Common myeloid progenitor, CD34-positive (primary cell): ENCODE measurements around the gene RASSF5. TPM values are rescaled to one million over a fixed set of nuclear protein-coding genes. Genes with fewer than 3 reads are reported as not detected.

Experiments used
- CTCF ChIA-PET: fragments of 350-600 bp; sonication (Branson Sonifier 250); formaldehyde crosslinking; loops from one replicate; lab custom pipeline; 2021; ENCODE audit warnings: antibody characterized with exemption; lab: Charles Lee
- POLR2A ChIA-PET: fragments of 350-600 bp; sonication (Branson Sonifier 250); formaldehyde crosslinking; loops from one replicate; lab custom pipeline; 2021; ENCODE audit warnings: antibody characterized with exemption; lab: Charles Lee
- DNase-seq, 3 donors: peaks; one replicate each; pipeline versions ENCODE4 v3.0.0 to v3.0.0-alpha.2; 2013
- H3K27ac ChIP-seq, 2 experiments: 1 replicate in 1 of 2; 2 replicates in 1 of 2; pipeline ENCODE4 v1.7.0; 2013; ENCODE audit warnings: inconsistent platforms in 2 of 2, low read length in 2 of 2, mild to moderate bottlenecking in 2 of 2, low read depth in 1 of 2, moderate library complexity in 1 of 2; ENCODE audit not compliant: severe bottlenecking in 2 of 2, insufficient read depth in 1 of 2, poor library complexity in 1 of 2
- H3K27me3 ChIP-seq, 5 experiments: replicated peaks in 2 of 5; 1 replicate in 3 of 5; 2 replicates in 2 of 5; pipeline versions ENCODE4 v1.6.1 to v1.7.0; 2013; ENCODE audit warnings: low read length in 4 of 5, mild to moderate bottlenecking in 2 of 5, moderate library complexity in 2 of 5, inconsistent platforms in 1 of 5; ENCODE audit not compliant: insufficient read depth in 5 of 5, control insufficient read depth in 4 of 5
- H3K36me3 ChIP-seq, 4 experiments: 1 replicate in 2 of 4; 2 replicates in 2 of 4; pipeline versions ENCODE4 v1.6.1 to v1.7.0; 2013; ENCODE audit warnings: low read length in 3 of 4, control low read depth in 1 of 4, mild to moderate bottlenecking in 1 of 4; ENCODE audit not compliant: control insufficient read depth in 4 of 4, insufficient read depth in 4 of 4
- H3K4me1 ChIP-seq, 4 experiments: 1 replicate in 3 of 4; 2 replicates in 1 of 4; pipeline versions ENCODE4 v1.6.1 to v1.7.1; 2013; ENCODE audit warnings: low read length in 3 of 4, mild to moderate bottlenecking in 3 of 4, control low read depth in 1 of 4, inconsistent platforms in 1 of 4, moderate library complexity in 1 of 4; ENCODE audit not compliant: control insufficient read depth in 4 of 4, insufficient read depth in 4 of 4; ENCODE audit errors: control extremely low read depth in 1 of 4
- H3K4me3 ChIP-seq, 7 experiments: 1 replicate in 4 of 7; 2 replicates in 3 of 7; pipeline versions ENCODE4 v1.5.1 to v1.7.0; 2013; ENCODE audit warnings: mild to moderate bottlenecking in 7 of 7, low read length in 6 of 7, moderate library complexity in 6 of 7, inconsistent platforms in 2 of 7, low read depth in 2 of 7, control low read depth in 1 of 7; ENCODE audit not compliant: insufficient read depth in 4 of 7, control insufficient read depth in 1 of 7; ENCODE audit errors: extremely low read depth in 1 of 7
- H3K9me3 ChIP-seq, 5 experiments: 1 replicate in 4 of 5; 2 replicates in 1 of 5; pipeline versions ENCODE4 v1.6.1 to v1.7.1; 2013; ENCODE audit warnings: low read length in 4 of 5, mild to moderate bottlenecking in 2 of 5, inconsistent platforms in 1 of 5, low read depth in 1 of 5, moderate library complexity in 1 of 5; ENCODE audit not compliant: control insufficient read depth in 4 of 5, insufficient read depth in 2 of 5; ENCODE audit errors: control extremely low read depth in 1 of 5
- WGBS: methylation state at CpG from one replicate; pipeline ENCODE4 v1.1.5; 2013; ENCODE audit not compliant: insufficient coverage; 5-methylcytosine and 5-hydroxymethylcytosine counted together
- polyA plus RNA-seq: library from polyadenylated mRNA; unstranded; fragments of 120-200 nt; gene quantifications from one replicate; pipeline ENCODE4 v1.2.1, GENCODE V29; 2013

Gene RASSF5
- 28.6 TPM for polyA plus RNA-seq

GRCh38 chr1:206507284-206508129, at the start of gene RASSF5:
Gene RASSF5, plus strand, starts transcription at chr1:206507531. Its CDS starts 72 bp downstream, at chr1:206507603.
- peak within 1 kb of the TSS; percentile 42 to 76 (median 61) for H3K4me3 ChIP-seq
- under 1% methylated on average over 79 of the region's 97 CpGs for WGBS
- CTCF ChIA-PET, result interaction anchor here (0.9 to 3.1 kb wide), 9 partner anchors 12 to 84 kb away, joined by 3 to 23 read pairs (median 5); no protein-coding TSS in a partner anchor
- H3K27me3 ChIP-seq, result peaks cover 0 to 51% (median 20%) of the 10 kb centered on the region in 5 experiments
- peaks cover 0 to 38% (median 31%) of the 10 kb centered on the region in 4 experiments for H3K4me1 ChIP-seq
- no peak within 1 kb of the TSS for H3K27ac ChIP-seq
- H3K9me3 ChIP-seq, result no peaks in the 10 kb centered on the region
- no peaks in the 10 kb centered on the region for H3K36me3 ChIP-seq
- POLR2A ChIA-PET, result no interaction called here
- peak; percentile 40 to 77 (median 68) for DNase-seq

- WGBS, result 100% methylated on average over 2 of the region's 4 CpGs
- Histone ChIP-seq H3K36me3 (peaks cover 0 to 36% (median 4%) of the 10 kb centered on the region in 4 experiments), H3K9me3 (no peaks in the 10 kb centered on the region), H3K27ac (no peak overlapping the region), H3K27me3 (no peaks in the 10 kb centered on the region), H3K4me3 (no peak overlapping the region), H3K4me1 (peaks cover 3 to 47% (median 24%) of the 10 kb centered on the region in 4 experiments)
- CTCF ChIA-PET, result interaction anchor here (0.9 to 10.2 kb wide), 6 partner anchors 11 to 171 kb away, joined by 3 to 69 read pairs (median 11); partner anchors contain the start of gene IKBKE
- DNase-seq, result no peak
- POLR2A ChIA-PET, result no interaction called here
Measured at GRCh38 chr1:206459703-206460102, 47.6 kb upstream of the RASSF5 start.

GRCh38 chr1:206460836-206461426, 46.4 kb upstream of the RASSF5 start:
- WGBS, result 93% methylated on average over 10 of the region's 17 CpGs
- ChIA-PET CTCF (interaction anchor here (0.8 to 10.2 kb wide), 9 partner anchors 8 to 126 kb away, joined by 3 to 69 read pairs (median 9); partner anchors contain the start of gene IKBKE), POLR2A (no interaction called here)
- Histone ChIP-seq H3K36me3 (peaks cover 0 to 24% (median 1%) of the 10 kb centered on the region in 4 experiments), H3K9me3 (no peaks in the 10 kb centered on the region), H3K27me3 (no peaks in the 10 kb centered on the region), H3K4me3 (no peak overlapping the region), H3K27ac (no peak overlapping the region), H3K4me1 (peaks cover 3 to 47% (median 24%) of the 10 kb centered on the region in 4 experiments)
- no peak for DNase-seq

- no peaks in the 10 kb centered on the region for H3K9me3 ChIP-seq
- POLR2A ChIA-PET, result no interaction called here
- peaks cover 3 to 46% (median 20%) of the 10 kb centered on the region in 4 experiments for H3K4me1 ChIP-seq
- H3K27me3 ChIP-seq, result no peaks in the 10 kb centered on the region
- WGBS, result 91% methylated on average over 5 of the region's 9 CpGs
- no peak overlapping the region for H3K4me3 ChIP-seq
- DNase-seq, result peak; percentile 60 to 81 (median 75)
- peaks cover 0 to 23% (median 1%) of the 10 kb centered on the region in 4 experiments for H3K36me3 ChIP-seq
- CTCF ChIA-PET, result interaction anchor here (0.8 to 10.2 kb wide), 12 partner anchors 9 to 125 kb away, joined by 3 to 69 read pairs (median 5); partner anchors contain the start of gene IKBKE
- no peak overlapping the region for H3K27ac ChIP-seq
Measured at GRCh38 chr1:206461602-206462455, 45.5 kb upstream of the RASSF5 start.

GRCh38 chr1:206463137-206463536, 44.2 kb upstream of the RASSF5 start:
- ChIA-PET CTCF (interaction anchor here (0.6 to 10.2 kb wide), 4 partner anchors 8 to 71 kb away, joined by 3 to 69 read pairs (median 36); partner anchors contain the start of gene IKBKE), POLR2A (no interaction called here)
- H3K36me3 ChIP-seq, result peaks cover 0 to 23% (median 1%) of the 10 kb centered on the region in 4 experiments
- no peak overlapping the region for H3K4me3 ChIP-seq
- no peaks in the 10 kb centered on the region for H3K9me3 ChIP-seq
- peaks cover 4 to 49% (median 22%) of the 10 kb centered on the region in 4 experiments for H3K4me1 ChIP-seq
- no peaks in the 10 kb centered on the region for H3K27me3 ChIP-seq
- H3K27ac ChIP-seq, result no peak overlapping the region
- 50% methylated on average over 1 of the region's 1 CpG for WGBS
- DNase-seq, result no peak

- CTCF ChIA-PET, result interaction anchor here (1.3 to 10.2 kb wide), 2 partner anchors 14 to 122 kb away, joined by 3 to 69 read pairs; no protein-coding TSS in a partner anchor
- WGBS, result 99% methylated on average over 7 of the region's 8 CpGs
- POLR2A ChIA-PET, result no interaction called here
Measured at GRCh38 chr1:206463911-206464310, 43.4 kb upstream of the RASSF5 start.

More at GRCh38 chr1:206463911-206464310, 43.4 kb upstream of the RASSF5 start:
- DNase-seq, result no peak
- Histone ChIP-seq H3K27me3 (no peaks in the 10 kb centered on the region), H3K4me3 (no peak overlapping the region), H3K9me3 (no peaks in the 10 kb centered on the region), H3K4me1 (peaks cover 4 to 56% (median 28%) of the 10 kb centered on the region in 4 experiments), H3K27ac (peak overlapping the region in 1 of 2 experiments; percentile 68), H3K36me3 (peaks cover 0 to 16% (median 1%) of the 10 kb centered on the region in 4 experiments)
